HG02943 (cell line): ENCODE data around the gene ADAMTS3.

Experiments
- ATAC-seq: cut with Tn5 transposase; IDR thresholded peaks from one replicate; pipeline ENCODE4 v1.9.1; 2021; ENCODE audit warnings: mild to moderate bottlenecking, low read depth, moderate library complexity; ENCODE audit not compliant: unreplicated experiment

The ADAMTS3 gene

GRCh38 chr4:72568959-72569718 is at the start of gene ADAMTS3:
Gene ADAMTS3, minus strand, starts transcription at chr4:72569221. Its CDS starts 459 bp downstream, at chr4:72568762.
- no peak for ATAC-seq

- ATAC-seq: no peak
Observed at GRCh38 chr4:72613959-72614358, 44.9 kb upstream of the ADAMTS3 start.

DNA sequence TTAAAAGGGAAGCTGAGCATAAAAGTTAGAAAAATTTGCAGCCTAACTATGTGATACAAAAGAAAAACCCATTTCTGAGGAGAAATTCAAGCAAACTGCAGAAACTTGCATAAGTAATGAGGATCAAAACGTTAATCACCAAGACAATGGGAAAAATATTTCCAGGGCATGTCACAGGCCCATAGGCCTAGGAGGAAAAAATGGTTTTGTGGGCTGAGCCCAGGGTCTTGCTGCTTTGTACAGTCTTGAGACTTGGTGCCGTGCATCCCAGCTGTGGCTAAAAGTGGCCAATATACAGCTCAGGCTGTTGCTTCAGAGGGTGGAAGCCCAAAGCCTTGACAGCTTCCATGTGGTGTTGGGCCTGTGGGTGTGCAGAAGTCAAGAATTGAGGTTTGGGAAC is 37.7 kb upstream of the ADAMTS3 start:
- ATAC-seq: no peak

- no peak for ATAC-seq
Observed at GRCh38 chr4:72604324-72604723, 35.3 kb upstream of the ADAMTS3 start.

DNA sequence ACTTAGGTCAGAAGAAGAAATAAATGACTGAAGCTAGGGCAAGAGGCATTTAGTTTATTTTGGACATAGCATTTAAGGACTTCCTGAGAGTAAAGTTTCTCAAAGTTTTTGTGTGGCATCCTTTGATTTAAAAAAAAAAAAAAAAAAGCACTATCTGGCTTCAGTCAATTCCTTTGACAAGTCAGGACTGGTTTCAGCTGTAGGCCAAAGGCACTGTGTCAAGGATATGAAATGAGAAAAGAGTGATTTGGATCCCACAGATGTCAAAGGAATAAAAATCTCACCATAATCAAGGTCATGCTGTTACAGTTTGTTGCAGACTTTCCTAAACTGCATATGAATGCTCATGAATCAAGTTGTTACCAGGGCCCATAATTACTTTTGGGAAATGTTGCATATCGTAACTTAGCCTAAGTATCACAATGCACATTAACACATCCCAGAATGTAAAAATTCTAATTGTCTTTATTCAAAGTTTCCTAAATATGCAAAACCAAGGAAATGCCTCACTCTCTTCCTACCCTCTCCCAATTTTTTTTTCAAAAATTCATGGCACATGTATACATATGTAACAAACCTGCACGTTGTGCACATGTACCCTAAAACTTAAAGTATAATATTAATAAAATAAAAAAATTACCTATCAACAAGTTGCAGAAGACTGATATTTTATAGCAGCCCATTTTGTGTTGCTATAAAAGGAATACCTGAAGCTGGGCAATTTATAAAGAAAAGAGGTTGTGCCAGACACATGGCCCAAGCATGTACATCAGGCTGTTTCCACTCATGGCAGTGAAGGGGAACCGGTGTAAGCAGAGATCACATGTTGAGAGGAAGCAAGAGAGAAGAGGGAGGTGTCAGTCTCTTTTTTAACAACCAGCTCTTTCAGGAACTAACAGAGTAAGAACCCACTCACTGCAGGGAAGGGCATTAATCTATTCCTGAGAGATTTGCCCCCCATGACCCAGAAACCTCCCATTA is 33.7 kb upstream of the ADAMTS3 start:
- ATAC-seq: no peak

GRCh38 chr4:72591547-72592454 is 22.8 kb upstream of the ADAMTS3 start:
- ATAC-seq: no peak

DNA sequence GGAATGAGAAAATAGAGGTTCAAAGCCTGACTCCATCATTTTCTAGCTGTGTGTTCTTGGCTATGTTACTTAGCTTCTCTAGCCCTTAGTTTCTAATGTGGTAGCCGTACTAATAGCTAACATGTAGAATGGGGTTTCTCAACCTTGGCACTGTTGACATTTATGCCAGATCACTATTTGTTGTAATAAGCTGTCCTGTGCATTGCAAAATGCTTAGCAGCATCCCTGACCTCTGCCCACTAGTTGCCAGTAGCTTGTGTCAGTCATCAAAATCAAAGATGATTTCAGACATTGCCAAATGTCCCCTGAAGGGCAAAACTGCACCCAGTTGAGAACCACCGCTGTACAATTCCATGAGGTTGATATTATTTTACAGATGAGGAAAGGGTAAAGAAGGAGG is 18.3 kb upstream of the ADAMTS3 start:
- ATAC-seq: no peak

GRCh38 chr4:72582853-72583252 is 13.8 kb upstream of the ADAMTS3 start:
- no peak for ATAC-seq

GRCh38 chr4:72577211-72577610 is 8.2 kb upstream of the ADAMTS3 start:
- no peak for ATAC-seq

DNA sequence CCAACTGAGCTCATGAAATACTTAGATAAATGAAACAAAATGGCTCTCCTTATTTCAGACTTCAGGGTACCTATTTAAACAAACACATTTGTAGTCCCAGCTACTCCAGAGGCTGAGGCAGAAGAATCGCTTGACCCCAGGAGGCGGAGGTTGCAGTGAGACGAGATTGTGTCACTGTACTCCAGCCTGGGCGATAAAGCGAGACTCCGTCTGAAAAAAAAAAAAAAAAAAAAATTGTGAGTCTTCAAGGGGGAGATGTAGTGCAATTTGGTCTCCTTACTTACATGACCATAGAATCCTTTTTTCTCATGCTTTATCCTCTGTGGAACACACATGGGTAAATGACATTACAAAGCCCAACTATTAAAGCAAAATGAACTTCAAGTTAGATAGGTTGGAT is 2.3 kb upstream of the ADAMTS3 start:
- ATAC-seq: no peak

- no peak for ATAC-seq
Observed at GRCh38 chr4:72569719-72570235, 756 bp upstream of the ADAMTS3 start.

DNA sequence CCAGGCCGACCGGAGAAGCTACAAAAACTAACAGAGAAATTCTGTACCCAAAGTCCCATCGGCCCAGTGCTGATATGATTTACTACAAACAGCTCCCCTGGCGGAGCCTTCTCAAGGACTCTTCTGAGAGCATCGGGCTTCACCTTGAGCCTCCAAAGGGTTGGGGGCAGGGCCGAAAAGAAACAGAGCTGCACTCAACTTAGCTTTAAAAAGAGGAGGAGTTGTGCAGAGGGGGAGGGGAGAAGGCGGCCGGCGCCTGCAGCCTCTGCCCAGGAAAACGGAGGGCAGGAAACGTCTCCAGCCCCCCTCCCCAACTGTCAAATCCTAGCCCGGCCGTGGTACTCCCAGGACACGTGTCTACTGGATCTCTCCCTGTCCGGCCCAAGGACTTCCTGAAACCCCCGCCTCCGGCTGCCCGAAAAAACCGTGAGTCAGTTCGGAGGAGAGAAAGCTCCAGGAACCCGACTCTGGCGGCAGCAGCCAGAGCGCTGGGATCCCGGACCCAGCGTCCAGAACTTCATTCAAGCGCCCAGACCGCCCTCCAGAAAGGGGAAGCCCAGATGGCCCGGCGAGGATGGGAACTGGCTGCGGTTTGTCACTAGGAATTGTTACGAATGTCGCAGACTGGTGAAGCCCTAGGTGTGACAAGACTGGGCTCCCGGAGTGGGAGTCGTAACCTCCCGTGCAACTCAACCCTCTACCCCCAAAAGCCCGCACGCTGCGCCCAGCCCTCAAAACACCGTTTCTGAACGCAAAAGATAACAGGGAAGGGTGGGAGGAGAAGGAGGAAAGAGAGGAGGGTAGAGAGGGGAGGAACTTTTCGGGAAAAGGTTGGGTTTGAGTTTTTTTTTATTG is 973 bp downstream of the ADAMTS3 start:
- ATAC-seq: no peak

- ATAC-seq: no peak
Observed at GRCh38 chr4:72567036-72567435, 2.0 kb downstream of the ADAMTS3 start.

- no peak for ATAC-seq
Observed at GRCh38 chr4:72566464-72566972, 2.5 kb downstream of the ADAMTS3 start.

GRCh38 chr4:72564789-72565188 is 4.2 kb downstream of the ADAMTS3 start:
- no peak for ATAC-seq

DNA sequence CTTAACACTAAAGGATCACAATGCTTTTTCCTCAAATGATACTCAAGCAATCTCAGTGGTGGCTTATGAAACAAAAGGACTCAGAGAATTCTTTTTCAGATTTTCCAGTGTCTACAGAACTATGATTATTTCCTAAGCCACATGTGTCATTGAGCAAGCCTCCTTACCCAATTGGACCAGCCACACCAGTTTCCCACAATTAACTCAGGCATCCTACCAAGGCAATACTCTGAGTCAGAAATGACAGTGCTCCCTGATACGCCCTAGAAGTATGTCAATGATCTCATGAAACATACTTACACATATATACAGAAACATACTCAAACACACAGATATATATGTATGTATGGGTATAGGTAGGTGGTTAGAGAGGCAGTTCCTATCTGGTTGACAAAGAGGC is 4.8 kb downstream of the ADAMTS3 start:
- no peak for ATAC-seq

GRCh38 chr4:72558655-72559054 is 10.4 kb downstream of the ADAMTS3 start:
- ATAC-seq: no peak

DNA sequence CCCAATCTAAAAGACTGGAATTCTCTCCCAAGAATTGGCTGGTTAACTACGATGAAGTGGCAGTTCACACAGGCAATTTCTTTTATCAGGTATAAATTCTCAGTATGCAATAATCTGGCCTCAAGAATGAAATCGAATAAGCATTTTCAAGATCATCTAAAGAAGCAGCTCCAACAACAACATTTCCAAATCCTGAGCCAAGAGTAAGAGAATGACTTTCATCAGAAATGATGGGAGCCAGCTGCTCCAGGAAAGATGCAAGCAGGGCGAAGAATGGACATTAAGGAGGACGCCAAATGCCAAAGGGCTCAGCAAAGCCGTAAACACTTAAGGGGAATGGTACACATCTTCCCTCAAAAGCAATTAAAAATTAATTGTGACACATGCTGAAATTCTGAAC is 12.0 kb downstream of the ADAMTS3 start:
- no peak for ATAC-seq

GRCh38 chr4:72555377-72555831 is 13.6 kb downstream of the ADAMTS3 start:
- ATAC-seq: no peak
